Liver (tissue), 3 donors: ENCODE results near the gene DESI1.

Experiments
- ATF3 ChIP-seq: IDR thresholded peaks from 2 replicates; pipeline ENCODE4 v1.6.1; 2016; ENCODE audit warnings: antibody characterized with exemption
- CTCF ChIP-seq: fragments of 150-350 bp; IDR thresholded peaks from 2 replicates; pipeline ENCODE4 v1.5.1; 2017; ENCODE audit warnings: improper control_type of control experiment, low read depth, low read length; ENCODE audit not compliant: missing input control
- FOXA1 ChIP-seq: IDR thresholded peaks from 2 replicates; pipeline ENCODE4 v1.6.1; 2016; ENCODE audit warnings: antibody characterized with exemption
- GABPA ChIP-seq, 2 donors: IDR thresholded peaks in 1 of 2; conservative IDR thresholded peaks in 1 of 2; 2 replicates each; pipeline ENCODE4 v1.6.1; 2016; ENCODE audit warnings: antibody characterized with exemption in 2 of 2, mild to moderate bottlenecking in 1 of 2, moderate library complexity in 1 of 2
- RXRA ChIP-seq, 2 donors: IDR thresholded peaks; 2 replicates each; pipeline ENCODE4 v1.6.1; 2017 to 2018; ENCODE audit warnings: antibody characterized with exemption in 2 of 2, mild to moderate bottlenecking in 1 of 2
- TAF1 ChIP-seq: conservative IDR thresholded peaks from 2 replicates; pipeline ENCODE4 v1.6.1; 2016; ENCODE audit warnings: antibody characterized with exemption, mild to moderate bottlenecking
- YY1 ChIP-seq: IDR thresholded peaks from 2 replicates; pipeline ENCODE4 v1.6.1; 2016; ENCODE audit warnings: antibody characterized with exemption, mild to moderate bottlenecking
- donor health status: healthy.
- donor health status: healthy.

- TF ChIP-seq FOXA1 (no peak), CTCF (no peak), ATF3 (no peak), GABPA (IDR thresholded peaks at IDR 0.05 in 1 of 2, conservative IDR thresholded peaks at IDR 0.05 in 1 of 2) (no peak), YY1 (no peak), TAF1 (no peak), RXRA (IDR thresholded peaks at IDR 0.05) (no peak)
These were observed 35.7 kb upstream of the DESI1 start for GRCh38 chr22:41656556-41656955.
